Superior temporal gyrus (tissue), 1 donor: ENCODE measurements around the gene DUS4L.

ENCODE experiments used
- DNase-seq: peaks from one replicate; pipeline ENCODE4 v3.0.0-alpha.2; 2016; ENCODE audit errors: extremely low spot score

The DUS4L gene

GRCh38 chr7:107615910-107616680 lies 52.3 kb downstream of the DUS4L start:
- DNase-seq = no peak

GRCh38 chr7:107622429-107622828 lies 58.7 kb downstream of the DUS4L start:
- no peak for DNase-seq

GRCh38 chr7:107622894-107623293 lies 59.1 kb downstream of the DUS4L start:
- no peak for DNase-seq

- no peak for DNase-seq
Measured at GRCh38 chr7:107627002-107627401, 63.2 kb downstream of the DUS4L start.
